Upper lobe of right lung (tissue), 1 donor: ENCODE results near the gene ISLR2. TPM values are rescaled to one million over a fixed set of nuclear protein-coding genes. Genes with fewer than 3 reads are reported as not detected.

Experiments used
- ATAC-seq: fragments of 200-7000 bp; cut with Tn5 transposase; one replicate; pipeline ENCODE4 v1.9.1; 2020; ENCODE audit warnings: mild to moderate bottlenecking, moderate library complexity
- DNase-seq: peaks from one replicate; pipeline ENCODE4 v3.0.0-alpha.2; 2020
- H3K27ac ChIP-seq: fragments of 200-600 bp; one replicate; pipeline ENCODE4 v1.8.0; 2022
- H3K27me3 ChIP-seq: fragments of 200-600 bp; one replicate; pipeline ENCODE4 v1.8.0; 2022; ENCODE audit warnings: mild to moderate bottlenecking
- H3K36me3 ChIP-seq: fragments of 200-600 bp; one replicate; pipeline ENCODE4 v1.8.0; 2022
- H3K4me1 ChIP-seq: fragments of 200-600 bp; one replicate; pipeline ENCODE4 v1.8.0; 2022
- H3K4me3 ChIP-seq: fragments of 200-600 bp; one replicate; pipeline ENCODE4 v1.8.0; 2022; ENCODE audit warnings: mild to moderate bottlenecking
- H3K9me3 ChIP-seq: fragments of 200-600 bp; one replicate; pipeline ENCODE4 v1.8.0; 2022
- intact Hi-C: fragments of 100-400 bp; cut with DNase I; formaldehyde crosslinking; loops from one replicate; pipeline ENCODE4 v1.11.0; 2022
- total RNA-seq: library from RNA; stranded (reverse); fragmentation: NEBNext Ultra II Directional; extraction: Animal tissue kit (Norgen Biotek cat#: 25700); gene quantifications from one replicate; pipeline ENCODE4 v1.2.1, GENCODE V29; 2021
- TF ChIP-seq, protein P1 (sequence below): fragments of 200-600 bp; IDR thresholded peaks from one replicate; pipeline ENCODE4 v1.8.0; 2022; ENCODE audit warnings: antibody characterized with exemption
- donor health status: DM: no; HTN: yes; CAD: no; lungs with severe emphysema.

ISLR2 gene
- total RNA-seq, 1 donor from 2014 or later, result 4.0 TPM

DNA sequence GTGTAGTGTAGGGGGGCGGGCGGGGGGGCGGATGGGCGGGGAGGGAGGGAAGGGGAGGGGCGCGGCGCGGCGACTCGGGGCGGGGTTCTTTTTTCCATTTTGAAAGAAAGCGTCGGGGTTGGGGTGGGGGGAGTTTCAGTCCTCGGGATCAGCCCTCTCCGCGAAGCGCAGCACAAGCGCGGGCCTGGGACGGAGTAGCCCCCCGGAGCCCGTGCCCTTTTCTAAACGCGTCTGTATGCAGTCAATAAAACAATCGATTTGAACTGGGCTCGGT, 6.1 kb downstream of the ISLR2 start:
- H3K4me3 ChIP-seq, result peak overlapping the region; percentile 46
- ATAC-seq, result no peak
- H3K9me3 ChIP-seq, result no peaks in the 10 kb centered on the region
- TF ChIP-seq, protein P1, sequence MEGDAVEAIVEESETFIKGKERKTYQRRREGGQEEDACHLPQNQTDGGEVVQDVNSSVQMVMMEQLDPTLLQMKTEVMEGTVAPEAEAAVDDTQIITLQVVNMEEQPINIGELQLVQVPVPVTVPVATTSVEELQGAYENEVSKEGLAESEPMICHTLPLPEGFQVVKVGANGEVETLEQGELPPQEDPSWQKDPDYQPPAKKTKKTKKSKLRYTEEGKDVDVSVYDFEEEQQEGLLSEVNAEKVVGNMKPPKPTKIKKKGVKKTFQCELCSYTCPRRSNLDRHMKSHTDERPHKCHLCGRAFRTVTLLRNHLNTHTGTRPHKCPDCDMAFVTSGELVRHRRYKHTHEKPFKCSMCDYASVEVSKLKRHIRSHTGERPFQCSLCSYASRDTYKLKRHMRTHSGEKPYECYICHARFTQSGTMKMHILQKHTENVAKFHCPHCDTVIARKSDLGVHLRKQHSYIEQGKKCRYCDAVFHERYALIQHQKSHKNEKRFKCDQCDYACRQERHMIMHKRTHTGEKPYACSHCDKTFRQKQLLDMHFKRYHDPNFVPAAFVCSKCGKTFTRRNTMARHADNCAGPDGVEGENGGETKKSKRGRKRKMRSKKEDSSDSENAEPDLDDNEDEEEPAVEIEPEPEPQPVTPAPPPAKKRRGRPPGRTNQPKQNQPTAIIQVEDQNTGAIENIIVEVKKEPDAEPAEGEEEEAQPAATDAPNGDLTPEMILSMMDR, result no peak
- no peaks in the 10 kb centered on the region for H3K36me3 ChIP-seq
- peaks cover 72% of the 10 kb centered on the region for H3K27me3 ChIP-seq
- H3K27ac ChIP-seq, result no peak overlapping the region
- H3K4me1 ChIP-seq, result no peaks in the 10 kb centered on the region
- intact Hi-C loops, result no loop called here
- DNase-seq, result no peak

DNA sequence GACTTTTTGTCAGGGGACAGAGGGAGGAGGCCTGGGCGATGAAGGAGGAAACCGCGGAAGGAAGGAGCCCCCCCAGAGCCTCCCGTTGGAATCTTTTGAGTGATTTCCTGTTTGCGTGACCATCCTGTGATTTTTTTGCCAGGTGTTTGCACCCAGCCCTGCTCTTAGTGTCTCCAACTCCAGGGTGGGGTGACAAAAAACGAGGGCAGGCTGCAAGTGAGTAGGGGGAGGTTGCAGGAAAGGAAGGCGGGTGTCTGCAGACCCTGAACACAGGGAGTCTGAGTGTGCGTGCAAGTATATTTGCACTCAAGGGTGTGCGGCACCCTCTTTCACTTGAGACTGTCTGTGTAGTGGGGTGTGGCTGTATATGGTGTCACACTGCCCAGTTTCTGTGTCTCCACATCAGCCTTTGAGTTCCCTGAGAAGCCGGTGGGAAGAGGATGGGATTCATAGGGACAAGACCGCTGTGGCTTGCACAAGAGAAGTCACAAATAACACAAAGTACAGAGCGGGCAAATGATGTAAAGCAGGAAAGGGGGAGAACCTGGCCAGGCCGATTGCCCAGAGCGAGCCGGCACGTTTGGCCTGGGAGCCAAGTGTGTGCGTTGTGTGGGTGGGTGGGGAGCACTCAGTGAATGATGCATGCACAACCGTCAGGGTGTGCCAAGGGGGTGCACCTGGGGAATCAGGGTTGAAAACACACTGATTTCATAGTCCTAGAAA, 6.6 kb downstream of the ISLR2 start:
- TF ChIP-seq, protein P1, result no peak
- H3K27me3 ChIP-seq, result peaks cover 70% of the 10 kb centered on the region

DNA sequence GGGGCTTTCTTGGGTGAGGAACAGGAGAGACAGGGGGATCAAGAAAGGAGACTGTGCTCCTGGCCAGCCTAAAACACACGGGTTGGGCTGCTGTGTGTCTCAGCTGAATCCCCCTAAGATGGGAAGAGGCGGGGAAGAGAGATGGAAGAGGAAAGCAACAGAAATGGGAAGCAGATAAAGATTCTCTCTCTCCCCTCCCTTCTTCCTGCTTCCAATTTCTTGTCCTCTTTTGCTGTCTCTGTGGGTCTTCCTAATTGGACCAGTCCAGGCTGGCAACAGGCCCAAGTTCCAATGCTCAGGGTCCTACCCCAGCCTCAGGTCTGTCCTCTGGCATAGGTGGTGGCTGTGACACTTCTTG, 7.1 kb downstream of the ISLR2 start:
- Histone ChIP-seq H3K27ac (no peak overlapping the region), H3K4me3 (no peak overlapping the region), H3K36me3 (no peaks in the 10 kb centered on the region), H3K4me1 (no peaks in the 10 kb centered on the region), H3K9me3 (no peaks in the 10 kb centered on the region), H3K27me3 (peaks cover 69% of the 10 kb centered on the region)
- TF ChIP-seq, protein P1, result no peak
- ATAC-seq, result no peak
- DNase-seq, result no peak
- intact Hi-C loops, result no loop called here

More for the DNA sequence above, 6.6 kb downstream of the ISLR2 start:
- ATAC-seq (peak; percentile 6), DNase-seq (no peak)
- Histone ChIP-seq H3K36me3 (no peaks in the 10 kb centered on the region), H3K27ac (no peak overlapping the region), H3K4me1 (no peaks in the 10 kb centered on the region), H3K4me3 (peak overlapping the region; percentile 46), H3K9me3 (no peaks in the 10 kb centered on the region)
- intact Hi-C loops, result no loop called here

DNA sequence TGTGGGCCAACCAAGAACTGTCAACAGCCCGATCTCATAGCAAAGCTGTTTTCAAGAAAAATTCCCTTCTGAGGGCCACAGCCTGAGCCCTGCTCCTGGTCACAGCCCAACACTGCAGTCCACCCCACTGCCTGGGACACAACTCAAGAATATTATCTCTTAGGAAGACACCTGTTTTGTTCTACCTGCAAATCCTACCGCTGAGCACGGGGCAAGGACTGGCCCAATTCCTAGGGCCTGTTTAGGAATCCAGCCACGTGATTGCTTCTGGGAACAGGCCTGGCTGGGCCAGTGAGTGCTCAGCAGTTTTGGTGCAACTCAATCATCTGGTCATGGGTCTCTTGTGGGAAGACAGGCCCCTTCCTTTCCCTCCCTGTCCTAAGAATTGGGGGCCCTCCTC, 8.3 kb downstream of the ISLR2 start:
- Histone ChIP-seq H3K36me3 (no peaks in the 10 kb centered on the region), H3K9me3 (no peaks in the 10 kb centered on the region), H3K4me3 (no peak overlapping the region), H3K4me1 (no peaks in the 10 kb centered on the region), H3K27ac (no peak overlapping the region), H3K27me3 (peaks cover 58% of the 10 kb centered on the region)
- intact Hi-C loops, result no loop called here
- TF ChIP-seq, protein P1, result no peak
- DNase-seq, result no peak
- no peak for ATAC-seq

DNA sequence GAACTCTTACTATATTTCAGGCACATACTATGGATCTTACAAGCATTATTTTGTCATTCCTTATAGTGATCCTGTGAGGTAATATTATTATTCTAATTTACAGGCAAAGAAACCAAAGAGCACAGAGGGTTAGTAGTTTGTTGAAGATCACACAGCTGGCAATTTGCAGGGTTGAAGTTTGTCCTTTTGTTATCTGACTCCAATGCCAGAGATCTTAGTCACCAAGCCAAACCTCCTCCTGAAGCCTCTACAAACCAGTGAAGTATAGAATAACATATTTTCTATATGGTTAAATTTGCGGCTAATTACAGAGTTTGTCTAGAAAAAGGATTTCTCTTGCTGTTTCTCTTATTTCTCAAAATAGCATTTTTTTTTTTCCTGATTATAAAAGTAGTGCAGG, 11.2 kb downstream of the ISLR2 start:
- DNase-seq (no peak), ATAC-seq (no peak)
- Histone ChIP-seq H3K27me3 (peaks cover 32% of the 10 kb centered on the region), H3K4me3 (no peak overlapping the region), H3K36me3 (no peaks in the 10 kb centered on the region), H3K9me3 (no peaks in the 10 kb centered on the region), H3K27ac (no peak overlapping the region), H3K4me1 (no peaks in the 10 kb centered on the region)
- intact Hi-C loops, result no loop called here
- TF ChIP-seq, protein P1, result no peak

DNA sequence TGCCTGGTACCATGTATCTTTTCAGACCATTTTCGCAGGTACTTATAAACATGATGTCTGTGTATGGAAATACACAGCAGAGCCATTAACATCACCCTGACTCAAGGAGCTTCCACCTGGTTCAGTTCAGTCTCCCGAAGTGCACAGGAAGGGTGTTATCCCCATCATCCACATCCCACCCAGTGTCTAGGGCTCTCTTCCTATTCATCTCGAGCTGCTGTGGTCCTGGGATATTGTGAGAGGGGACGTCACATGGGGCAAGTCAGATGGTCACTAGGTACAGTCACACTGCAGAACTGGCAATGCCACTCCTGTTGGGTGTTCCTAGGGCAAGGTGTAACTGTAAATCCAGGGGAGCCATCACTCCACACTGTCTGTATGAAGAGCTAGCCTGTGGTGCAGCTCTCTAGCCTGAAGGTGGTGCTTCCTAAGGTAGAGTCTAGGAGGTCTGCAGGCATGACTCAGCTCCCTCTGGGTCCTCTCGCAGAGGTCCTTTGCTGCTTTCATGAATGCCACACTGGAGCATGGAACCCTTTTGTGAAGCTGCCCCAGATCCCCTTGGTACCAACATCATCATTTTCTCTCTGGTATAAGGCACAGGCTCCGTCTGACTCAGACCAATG, 13.9 kb downstream of the ISLR2 start:
- Histone ChIP-seq H3K27ac (no peak overlapping the region), H3K36me3 (no peaks in the 10 kb centered on the region), H3K9me3 (no peaks in the 10 kb centered on the region), H3K4me3 (no peak overlapping the region), H3K27me3 (peaks cover 11% of the 10 kb centered on the region), H3K4me1 (no peaks in the 10 kb centered on the region)
- intact Hi-C loops, result no loop called here
- ATAC-seq, result no peak
- DNase-seq, result no peak
- TF ChIP-seq, protein P1, result no peak
